ENCODE measurements around the gene RAB37. TPM values are rescaled to one million over a fixed set of nuclear protein-coding genes. Genes with fewer than 3 reads are reported as not detected.

RAB37 gene, protein sequence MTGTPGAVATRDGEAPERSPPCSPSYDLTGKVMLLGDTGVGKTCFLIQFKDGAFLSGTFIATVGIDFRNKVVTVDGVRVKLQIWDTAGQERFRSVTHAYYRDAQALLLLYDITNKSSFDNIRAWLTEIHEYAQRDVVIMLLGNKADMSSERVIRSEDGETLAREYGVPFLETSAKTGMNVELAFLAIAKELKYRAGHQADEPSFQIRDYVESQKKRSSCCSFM
- total RNA-seq (1 to 10 TPM; 1.4 to 3.4 TPM), polyA plus RNA-seq (1 to 10 TPM; 1.5 to 2.4 TPM)
- long read RNA-seq, donor 1, partial matches to known transcripts, result 2 of 6 reads
- long read RNA-seq, donor 1, other reads (novel, unspliced or antisense), result 0 of 6 reads
- long read RNA-seq, donor 2, partial matches to known transcripts, result 0 of 4 reads
- long read RNA-seq, donor 2, other reads (novel, unspliced or antisense), result 2 of 4 reads

DNA sequence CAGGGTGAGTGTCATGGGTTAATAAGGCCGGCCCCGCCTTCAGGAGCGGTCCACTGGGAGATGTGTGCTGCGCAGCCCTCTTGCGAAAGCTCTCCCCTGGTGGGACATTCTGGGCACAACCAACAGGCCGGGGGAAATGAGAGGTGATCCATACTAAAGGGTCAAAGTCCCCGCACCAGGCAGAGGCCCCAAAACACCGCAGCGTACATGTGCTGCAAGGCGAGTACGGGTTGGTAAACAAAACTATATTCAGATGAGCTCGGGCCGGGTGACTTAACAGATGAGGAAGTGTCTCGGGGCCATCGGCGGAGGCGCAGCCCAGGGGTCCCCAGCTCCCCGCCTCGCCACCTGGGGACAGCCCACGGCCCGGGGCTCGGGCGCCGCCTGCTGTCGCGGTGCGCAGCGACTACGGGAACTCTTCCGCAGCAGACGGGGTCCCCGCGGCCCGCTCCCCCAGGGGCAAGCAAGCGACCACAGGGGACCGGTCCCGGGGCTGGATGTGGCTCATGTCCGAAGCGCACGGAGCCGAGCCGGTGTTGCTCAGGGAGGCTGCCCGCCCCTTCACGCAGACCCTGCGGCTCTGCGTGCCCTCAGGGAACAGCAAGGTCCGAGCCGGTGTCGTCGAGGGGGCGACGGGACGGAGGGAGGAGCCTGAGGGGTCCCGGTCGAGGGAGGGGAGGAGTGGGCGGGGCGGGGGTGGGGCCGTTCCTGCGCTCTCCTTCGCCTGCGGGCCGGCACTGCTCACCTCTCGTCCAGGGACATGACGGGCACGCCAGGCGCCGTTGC is at the start of gene RAB37:
Gene RAB37 (plus strand): TSS at position 744 of the 786 bp plus-strand sequence. CDS start 17 bp downstream, at position 761.
- DNase-seq (peak in 1 of 2 donors; percentile 58), ATAC-seq (ENCODE audit: low FRiP score) (peak; percentile 58)
- Histone ChIP-seq H3K27ac (ENCODE audit: low read depth in 1 of 2, low read length in 2 of 2) (no peak within 1 kb of the TSS), H3K9me3 (ENCODE audit: control insufficient read depth, low read length) (no peaks in the 10 kb centered on the region), H3K36me3 (ENCODE audit: control insufficient read depth in 1 of 2, insufficient read depth in 2 of 2, low read length in 1 of 2) (no peaks in the 10 kb centered on the region), H3K4me1 (ENCODE audit: control insufficient read depth in 1 of 2, insufficient read depth in 2 of 2, low read length in 2 of 2) (no peaks in the 10 kb centered on the region), H3K27me3 (ENCODE audit: control insufficient read depth in 1 of 2, insufficient read depth in 2 of 2, low read length in 1 of 2) (no peaks in the 10 kb centered on the region), H3K4me3 (ENCODE audit: low read length in 2 of 2) (no peak within 1 kb of the TSS)
- WGBS, 2 donors, result 1 to 2% methylated on average over 55 to 67 of the region's 67 CpGs
- intact Hi-C loops (cut with DNase I), result no loop called here

DNA sequence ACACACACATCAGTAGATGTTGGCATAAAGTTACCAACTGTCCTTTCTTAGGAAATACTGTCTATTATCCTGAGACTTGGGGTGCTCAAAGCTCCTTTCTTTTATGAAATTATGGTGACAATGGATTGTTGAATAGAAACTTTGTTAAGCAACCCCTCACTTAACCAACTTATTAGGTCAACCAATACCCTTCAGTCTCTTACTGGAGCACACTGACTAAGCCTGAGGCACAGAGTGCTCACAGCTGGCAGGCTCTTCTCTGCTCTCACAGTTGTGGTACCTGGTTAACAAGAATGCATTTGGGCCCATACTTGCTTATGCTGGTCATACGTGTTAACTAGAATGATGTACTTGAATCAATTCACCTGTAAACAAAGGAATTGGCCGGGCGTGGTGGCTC is 49.2 kb upstream of the RAB37 start:
- H3K4me3 ChIP-seq (ENCODE audit: low read length in 2 of 2), result no peak overlapping the region
- ATAC-seq (ENCODE audit: low FRiP score) (no peak), DNase-seq (no peak)
- no peaks in the 10 kb centered on the region for H3K27me3 ChIP-seq (ENCODE audit: control insufficient read depth in 1 of 2, insufficient read depth in 2 of 2, low read length in 1 of 2)
- no peaks in the 10 kb centered on the region for H3K36me3 ChIP-seq (ENCODE audit: control insufficient read depth in 1 of 2, insufficient read depth in 2 of 2, low read length in 1 of 2)
- no peaks in the 10 kb centered on the region for H3K9me3 ChIP-seq (ENCODE audit: control insufficient read depth, low read length)
- intact Hi-C loops (cut with DNase I), result no loop called here
- H3K27ac ChIP-seq (ENCODE audit: low read depth in 1 of 2, low read length in 2 of 2), result no peak overlapping the region
- 81 to 89% methylated on average over 3 of the region's 3 CpGs for WGBS, 2 donors
- no peaks in the 10 kb centered on the region for H3K4me1 ChIP-seq (ENCODE audit: control insufficient read depth in 1 of 2, insufficient read depth in 2 of 2, low read length in 2 of 2)

DNA sequence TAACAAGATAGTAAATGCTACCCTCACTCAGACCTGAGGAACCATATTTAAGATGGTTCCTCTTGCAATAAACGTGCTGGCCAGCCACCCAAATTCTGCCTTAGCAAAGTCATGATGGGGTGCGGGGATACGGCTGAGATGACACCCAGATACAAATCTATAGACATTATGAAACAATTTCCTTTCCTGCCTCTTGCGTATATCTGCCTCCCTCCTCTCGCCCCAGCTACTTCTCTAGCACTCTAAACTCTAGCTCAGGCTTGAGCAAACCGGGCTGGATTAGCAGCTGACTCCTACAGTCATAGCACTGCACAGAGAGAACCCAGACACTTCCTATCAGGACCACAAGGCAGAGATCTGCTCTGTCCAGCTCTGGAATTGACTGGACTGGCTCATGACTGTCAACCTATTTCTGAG is 46.6 kb upstream of the RAB37 start:
- DNase-seq (peak in 1 of 2 donors; percentile 79), ATAC-seq (ENCODE audit: low FRiP score) (no peak)
- H3K36me3 ChIP-seq (ENCODE audit: control insufficient read depth in 1 of 2, insufficient read depth in 2 of 2, low read length in 1 of 2), result no peaks in the 10 kb centered on the region
- H3K27me3 ChIP-seq (ENCODE audit: control insufficient read depth in 1 of 2, insufficient read depth in 2 of 2, low read length in 1 of 2), result no peaks in the 10 kb centered on the region
- 72 to 79% methylated on average over 6 of the region's 6 CpGs for WGBS, 2 donors
- H3K4me3 ChIP-seq (ENCODE audit: low read length in 2 of 2), result no peak overlapping the region
- H3K4me1 ChIP-seq (ENCODE audit: control insufficient read depth in 1 of 2, insufficient read depth in 2 of 2, low read length in 2 of 2), result no peaks in the 10 kb centered on the region
- no peaks in the 10 kb centered on the region for H3K9me3 ChIP-seq (ENCODE audit: control insufficient read depth, low read length)
- intact Hi-C loops (cut with DNase I), result no loop called here
- no peak overlapping the region for H3K27ac ChIP-seq (ENCODE audit: low read depth in 1 of 2, low read length in 2 of 2)

- Histone ChIP-seq H3K4me1 (ENCODE audit: control insufficient read depth in 1 of 2, insufficient read depth in 2 of 2, low read length in 2 of 2) (no peaks in the 10 kb centered on the region), H3K9me3 (ENCODE audit: control insufficient read depth, low read length) (no peaks in the 10 kb centered on the region), H3K27ac (ENCODE audit: low read depth in 1 of 2, low read length in 2 of 2) (no peak overlapping the region), H3K27me3 (ENCODE audit: control insufficient read depth in 1 of 2, insufficient read depth in 2 of 2, low read length in 1 of 2) (no peaks in the 10 kb centered on the region), H3K36me3 (ENCODE audit: control insufficient read depth in 1 of 2, insufficient read depth in 2 of 2, low read length in 1 of 2) (no peaks in the 10 kb centered on the region), H3K4me3 (ENCODE audit: low read length in 2 of 2) (no peak overlapping the region)
- intact Hi-C loops (cut with DNase I), result no loop called here
- ATAC-seq (ENCODE audit: low FRiP score) (no peak), DNase-seq (no peak)
- WGBS, 2 donors, result 77 to 79% methylated on average over 8 of the region's 8 CpGs
Observed at GRCh38 chr17:74691151-74691550, 45.9 kb upstream of the RAB37 start.

DNA sequence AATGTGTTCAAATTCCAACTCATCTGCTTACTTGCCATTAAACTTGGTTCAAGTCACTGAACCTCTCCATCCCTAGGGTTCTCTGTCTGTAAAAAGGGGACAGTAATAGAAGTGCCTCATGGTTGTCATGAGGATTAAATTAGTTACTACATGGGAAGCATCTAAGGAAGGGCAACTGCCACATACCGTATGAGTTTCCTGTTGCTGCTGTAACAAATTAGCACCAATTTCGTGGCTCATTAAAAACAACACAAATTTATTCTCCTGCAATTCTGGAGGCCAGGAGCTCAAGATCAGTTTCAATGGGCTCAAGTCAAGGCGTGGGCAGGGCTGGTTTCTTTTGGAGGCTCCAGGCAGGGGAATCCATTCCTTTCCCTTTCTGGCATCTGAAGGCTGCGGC is 43.0 kb upstream of the RAB37 start:
- H3K27me3 ChIP-seq (ENCODE audit: control insufficient read depth in 1 of 2, insufficient read depth in 2 of 2, low read length in 1 of 2), result no peaks in the 10 kb centered on the region
- 78 to 85% methylated on average over 4 of the region's 4 CpGs for whole genome bisulfite sequencing, 2 donors
- no peak for DNase-seq
- H3K36me3 ChIP-seq (ENCODE audit: control insufficient read depth in 1 of 2, insufficient read depth in 2 of 2, low read length in 1 of 2), result no peaks in the 10 kb centered on the region
- no peak overlapping the region for H3K4me3 ChIP-seq (ENCODE audit: low read length in 2 of 2)
- no peaks in the 10 kb centered on the region for H3K4me1 ChIP-seq (ENCODE audit: control insufficient read depth in 1 of 2, insufficient read depth in 2 of 2, low read length in 2 of 2)
- intact Hi-C loops (cut with DNase I), result no loop called here
- no peak for ATAC-seq (ENCODE audit: low FRiP score)
- H3K9me3 ChIP-seq (ENCODE audit: control insufficient read depth, low read length), result no peaks in the 10 kb centered on the region
- H3K27ac ChIP-seq (ENCODE audit: low read depth in 1 of 2, low read length in 2 of 2), result no peak overlapping the region

DNA sequence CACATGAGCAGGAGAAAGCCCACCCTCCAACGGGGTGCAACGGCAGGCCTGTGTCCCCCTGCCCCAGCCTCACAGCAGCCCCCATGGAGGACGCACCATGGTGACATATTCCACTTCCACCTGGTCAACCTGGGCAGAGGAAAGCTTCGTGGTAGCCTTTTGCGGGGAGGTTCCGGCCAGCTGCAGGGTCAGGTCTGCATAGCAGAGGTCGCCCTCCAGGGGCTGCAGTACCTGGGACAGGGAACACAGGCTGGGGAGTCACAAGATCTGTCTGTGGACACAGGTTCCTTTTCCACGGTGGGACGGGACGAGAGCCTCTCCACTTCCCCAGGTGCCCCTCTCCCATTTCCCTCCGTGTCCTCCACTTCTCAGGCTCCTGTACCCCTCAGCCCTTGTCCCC is 41.4 kb upstream of the RAB37 start:
- Histone ChIP-seq H3K4me1 (ENCODE audit: control insufficient read depth in 1 of 2, insufficient read depth in 2 of 2, low read length in 2 of 2) (no peaks in the 10 kb centered on the region), H3K27ac (ENCODE audit: low read depth in 1 of 2, low read length in 2 of 2) (no peak overlapping the region), H3K4me3 (ENCODE audit: low read length in 2 of 2) (no peak overlapping the region), H3K36me3 (ENCODE audit: control insufficient read depth in 1 of 2, insufficient read depth in 2 of 2, low read length in 1 of 2) (no peaks in the 10 kb centered on the region), H3K9me3 (ENCODE audit: control insufficient read depth, low read length) (no peaks in the 10 kb centered on the region), H3K27me3 (ENCODE audit: control insufficient read depth in 1 of 2, insufficient read depth in 2 of 2, low read length in 1 of 2) (no peaks in the 10 kb centered on the region)
- DNase-seq, result no peak
- 79 to 85% methylated on average over 11 of the region's 11 CpGs for WGBS, 2 donors
- intact Hi-C loops (cut with DNase I), result no loop called here
- no peak for ATAC-seq (ENCODE audit: low FRiP score)

DNA sequence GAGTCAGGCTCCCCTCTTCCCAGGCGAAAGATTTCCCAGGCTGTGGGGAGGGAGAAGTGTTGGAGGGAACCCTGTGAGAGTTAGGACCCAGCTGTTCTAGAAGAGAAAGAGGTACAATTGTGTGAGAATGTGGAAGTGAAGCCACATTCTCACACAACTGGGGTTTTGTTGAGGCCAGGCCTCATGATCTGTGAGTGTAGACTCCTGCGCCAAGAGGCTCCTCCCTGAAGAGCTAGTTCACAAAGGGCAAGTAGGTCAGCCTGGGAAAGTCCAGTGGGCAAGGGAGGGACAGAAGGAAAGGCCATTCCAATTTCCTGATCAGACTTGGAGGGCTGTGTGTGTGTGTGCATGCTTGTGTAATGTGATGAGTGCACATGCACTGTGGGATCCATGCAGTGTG is 39.5 kb upstream of the RAB37 start:
- no peaks in the 10 kb centered on the region for H3K27me3 ChIP-seq (ENCODE audit: control insufficient read depth in 1 of 2, insufficient read depth in 2 of 2, low read length in 1 of 2)
- ATAC-seq (ENCODE audit: low FRiP score) (no peak), DNase-seq (no peak)
- H3K36me3 ChIP-seq (ENCODE audit: control insufficient read depth in 1 of 2, insufficient read depth in 2 of 2, low read length in 1 of 2), result no peaks in the 10 kb centered on the region
- WGBS, 2 donors, result 68 to 69% methylated on average over 2 of the region's 2 CpGs
- H3K4me1 ChIP-seq (ENCODE audit: control insufficient read depth in 1 of 2, insufficient read depth in 2 of 2, low read length in 2 of 2), result no peaks in the 10 kb centered on the region
- H3K27ac ChIP-seq (ENCODE audit: low read depth in 1 of 2, low read length in 2 of 2), result no peak overlapping the region
- no peak overlapping the region for H3K4me3 ChIP-seq (ENCODE audit: low read length in 2 of 2)
- no peaks in the 10 kb centered on the region for H3K9me3 ChIP-seq (ENCODE audit: control insufficient read depth, low read length)
- intact Hi-C loops (cut with DNase I), result no loop called here

DNA sequence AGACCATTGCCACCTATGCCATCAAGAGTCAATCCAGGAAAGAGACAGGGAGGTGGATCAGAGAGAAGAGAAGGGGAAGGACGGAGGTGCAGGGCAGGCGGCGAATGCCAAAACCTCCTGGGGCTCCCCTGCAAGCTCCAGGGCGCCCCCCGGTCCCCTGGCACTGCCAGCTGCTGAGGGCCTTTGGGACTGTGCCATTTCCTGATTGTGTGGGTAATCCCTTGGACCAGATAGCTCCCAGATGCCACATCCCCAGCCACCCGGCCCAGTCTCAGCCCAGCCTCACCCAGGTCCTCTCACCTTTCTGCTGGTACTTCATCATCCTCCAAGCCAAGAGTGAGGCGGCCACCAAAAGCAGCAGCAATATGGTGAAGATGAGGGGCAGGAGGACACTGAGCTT is 39.0 kb upstream of the RAB37 start:
- ATAC-seq (ENCODE audit: low FRiP score), result no peak
- intact Hi-C loops (cut with DNase I), result no loop called here
- Histone ChIP-seq H3K27me3 (ENCODE audit: control insufficient read depth in 1 of 2, insufficient read depth in 2 of 2, low read length in 1 of 2) (no peaks in the 10 kb centered on the region), H3K27ac (ENCODE audit: low read depth in 1 of 2, low read length in 2 of 2) (no peak overlapping the region), H3K4me3 (ENCODE audit: low read length in 2 of 2) (no peak overlapping the region), H3K4me1 (ENCODE audit: control insufficient read depth in 1 of 2, insufficient read depth in 2 of 2, low read length in 2 of 2) (no peaks in the 10 kb centered on the region), H3K36me3 (ENCODE audit: control insufficient read depth in 1 of 2, insufficient read depth in 2 of 2, low read length in 1 of 2) (no peaks in the 10 kb centered on the region), H3K9me3 (ENCODE audit: control insufficient read depth, low read length) (no peaks in the 10 kb centered on the region)
- DNase-seq, result no peak
- 86 to 90% methylated on average over 6 to 7 of the region's 7 CpGs for WGBS, 2 donors

DNA sequence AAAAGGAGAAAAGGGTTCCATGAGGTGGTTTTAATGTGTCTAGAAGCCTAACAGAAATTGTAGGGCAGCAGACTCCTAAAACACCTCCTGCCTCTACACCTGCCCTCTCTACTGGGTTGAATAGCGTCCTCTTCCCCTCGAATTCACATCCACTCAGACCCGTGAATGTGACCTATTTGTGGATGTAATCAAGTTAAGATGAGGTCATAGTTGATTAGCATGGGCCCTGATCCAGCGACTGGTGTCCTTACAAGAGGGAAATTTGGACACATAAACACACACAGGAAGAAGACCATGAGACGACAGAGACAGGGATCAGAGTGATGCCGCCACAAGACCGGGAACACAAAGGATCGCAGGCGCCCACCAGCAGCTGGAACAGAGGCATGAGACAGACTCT is 37.8 kb upstream of the RAB37 start:
- ATAC-seq (ENCODE audit: low FRiP score) (no peak), DNase-seq (no peak)
- Histone ChIP-seq H3K27ac (ENCODE audit: low read depth in 1 of 2, low read length in 2 of 2) (no peak overlapping the region), H3K4me1 (ENCODE audit: control insufficient read depth in 1 of 2, insufficient read depth in 2 of 2, low read length in 2 of 2) (no peaks in the 10 kb centered on the region), H3K36me3 (ENCODE audit: control insufficient read depth in 1 of 2, insufficient read depth in 2 of 2, low read length in 1 of 2) (no peaks in the 10 kb centered on the region), H3K9me3 (ENCODE audit: control insufficient read depth, low read length) (no peaks in the 10 kb centered on the region), H3K27me3 (ENCODE audit: control insufficient read depth in 1 of 2, insufficient read depth in 2 of 2, low read length in 1 of 2) (no peaks in the 10 kb centered on the region), H3K4me3 (ENCODE audit: low read length in 2 of 2) (no peak overlapping the region)
- 77 to 79% methylated on average over 9 of the region's 9 CpGs for WGBS, 2 donors
- intact Hi-C loops (cut with DNase I), result no loop called here
